ENCODE results near the gene PHEX. TPM values are rescaled to one million over a fixed set of nuclear protein-coding genes. Genes with fewer than 3 reads are reported as not detected.

PHEX gene
- polyA plus RNA-seq, 3 donors = 0.03 TPM; not detected in 2

DNA sequence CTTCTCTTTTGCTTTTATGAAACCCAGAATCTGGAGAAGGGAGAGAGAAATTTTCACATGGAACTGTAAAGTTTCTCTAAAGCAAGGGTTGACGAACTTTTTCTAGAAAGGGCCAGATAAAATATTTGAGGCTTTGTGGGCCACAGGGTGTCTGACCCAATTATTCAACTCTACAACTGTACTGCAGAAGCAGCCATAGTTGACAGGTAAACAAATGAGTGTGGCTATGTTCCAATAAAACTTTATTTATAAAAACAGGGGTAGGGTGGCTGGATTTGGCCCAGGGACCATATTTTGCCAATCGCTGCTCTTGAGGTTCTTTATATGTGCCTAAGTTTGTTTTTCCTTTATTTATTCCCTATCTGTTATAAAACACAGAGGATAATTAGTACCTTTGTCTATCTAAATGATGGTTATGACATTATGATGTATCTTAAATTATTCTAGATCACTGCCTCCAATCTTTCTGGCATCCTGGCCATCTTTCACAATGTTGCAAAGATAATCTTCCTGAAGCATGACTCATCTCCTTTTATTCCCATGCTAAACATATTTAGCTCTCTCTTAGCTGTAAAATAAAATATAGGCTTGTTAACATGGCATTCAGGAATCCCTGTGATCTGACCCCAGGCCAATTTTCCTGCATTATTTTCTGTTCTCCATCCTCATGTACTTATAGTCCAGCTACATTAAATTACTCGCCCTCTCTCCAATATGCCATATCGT is 133.8 kb downstream of the PHEX start:
- WGBS (ENCODE audit: insufficient coverage) = no CpG with 5 or more reads among the region's 4 CpGs
- no peak overlapping the region for H3K27ac Mint-ChIP-seq
- Histone ChIP-seq H4K20me1 (ENCODE audit: insufficient read depth, low read length) (no peaks in the 10 kb centered on the region), H3K9me3 (replicated peaks in 1 of 2; ENCODE audit: control insufficient read depth in 1 of 2, insufficient read depth in 1 of 2, low read length in 2 of 2) (no peaks in the 10 kb centered on the region), H3K9ac (ENCODE audit: insufficient read depth, low read length, poor library complexity, severe bottlenecking) (no peak overlapping the region), H3K4me1 (ENCODE audit: control insufficient read depth in 1 of 2, insufficient read depth in 2 of 2, low read length in 2 of 2) (no peaks in the 10 kb centered on the region), H3K27me3 (ENCODE audit: control insufficient read depth in 2 of 2, insufficient read depth in 2 of 2, low read length in 2 of 2) (no peaks in the 10 kb centered on the region), H3K79me2 (ENCODE audit: insufficient read depth, low read length) (no peaks in the 10 kb centered on the region), H3K4me2 (replicated peaks; ENCODE audit: extremely low read depth, low read length, poor library complexity, severe bottlenecking) (no peak overlapping the region), H3K36me3 (replicated peaks in 1 of 2; ENCODE audit: control insufficient read depth in 1 of 2, insufficient read depth in 2 of 2, low read length in 2 of 2) (no peaks in the 10 kb centered on the region), H3K4me3 (replicated peaks in 1 of 3; ENCODE audit: low read depth in 2 of 3, low read length in 3 of 3) (no peak overlapping the region), H3K27ac (ENCODE audit: low read depth in 1 of 2, low read length in 2 of 2) (no peak overlapping the region), H2AFZ (ENCODE audit: insufficient read depth, low read depth, low read length, poor library complexity, severe bottlenecking) (no peak overlapping the region)
- no peak for DNase-seq
- H3K36me3 Mint-ChIP-seq = no peaks in the 10 kb centered on the region
- TF ChIP-seq, protein P1, sequence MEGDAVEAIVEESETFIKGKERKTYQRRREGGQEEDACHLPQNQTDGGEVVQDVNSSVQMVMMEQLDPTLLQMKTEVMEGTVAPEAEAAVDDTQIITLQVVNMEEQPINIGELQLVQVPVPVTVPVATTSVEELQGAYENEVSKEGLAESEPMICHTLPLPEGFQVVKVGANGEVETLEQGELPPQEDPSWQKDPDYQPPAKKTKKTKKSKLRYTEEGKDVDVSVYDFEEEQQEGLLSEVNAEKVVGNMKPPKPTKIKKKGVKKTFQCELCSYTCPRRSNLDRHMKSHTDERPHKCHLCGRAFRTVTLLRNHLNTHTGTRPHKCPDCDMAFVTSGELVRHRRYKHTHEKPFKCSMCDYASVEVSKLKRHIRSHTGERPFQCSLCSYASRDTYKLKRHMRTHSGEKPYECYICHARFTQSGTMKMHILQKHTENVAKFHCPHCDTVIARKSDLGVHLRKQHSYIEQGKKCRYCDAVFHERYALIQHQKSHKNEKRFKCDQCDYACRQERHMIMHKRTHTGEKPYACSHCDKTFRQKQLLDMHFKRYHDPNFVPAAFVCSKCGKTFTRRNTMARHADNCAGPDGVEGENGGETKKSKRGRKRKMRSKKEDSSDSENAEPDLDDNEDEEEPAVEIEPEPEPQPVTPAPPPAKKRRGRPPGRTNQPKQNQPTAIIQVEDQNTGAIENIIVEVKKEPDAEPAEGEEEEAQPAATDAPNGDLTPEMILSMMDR (IDR thresholded peaks at IDR 0.05) = no peak
- peaks cover 0 to 1% (median 0%) of the 10 kb centered on the region in 7 donors for H3K9me3 Mint-ChIP-seq
- H3K27me3 Mint-ChIP-seq (ENCODE audit: low read depth in 3 of 3) = peaks cover 0 to 8% (median 2%) of the 10 kb centered on the region in 3 donors
- intact Hi-C loops (cut with micrococcal nuclease) = no loop called here
- H3K4me1 Mint-ChIP-seq = no peaks in the 10 kb centered on the region
- H3K4me3 Mint-ChIP-seq = no peak overlapping the region

DNA sequence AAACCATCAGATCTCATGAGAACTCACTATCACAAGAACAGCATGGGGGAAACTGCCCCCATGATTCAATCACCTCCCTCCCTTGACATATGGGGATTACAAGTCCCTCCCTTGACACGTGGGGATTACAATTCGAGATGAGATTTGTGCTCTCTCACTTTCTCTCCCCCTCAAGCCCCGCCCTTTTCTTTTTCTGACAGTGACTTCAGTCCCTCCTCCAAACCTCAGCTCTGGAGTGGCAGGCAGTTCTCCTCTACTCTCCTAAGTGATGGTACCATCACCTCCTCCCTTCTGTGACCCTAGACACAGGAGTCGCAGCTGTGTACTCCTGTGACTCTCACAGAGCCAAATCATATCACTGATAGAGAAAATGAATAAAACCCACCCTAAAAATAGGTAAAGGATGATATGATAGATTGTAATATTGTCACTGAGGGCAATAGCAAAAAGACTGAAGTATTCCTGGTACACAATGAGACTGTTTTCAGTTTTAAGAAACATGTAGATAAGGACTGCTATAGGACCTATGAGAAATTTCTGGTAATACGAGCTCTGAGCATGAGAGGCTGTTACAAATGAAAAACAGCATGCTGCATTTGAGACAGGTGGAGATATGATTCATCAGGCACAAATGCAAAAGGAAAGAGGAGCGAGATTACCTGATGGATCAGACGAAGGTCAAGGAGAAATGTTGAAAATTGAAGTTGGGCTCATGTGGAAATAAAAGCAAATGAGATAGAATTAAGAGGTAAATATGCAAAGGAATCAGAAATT is 139.3 kb downstream of the PHEX start:
- Histone ChIP-seq H3K4me2 (replicated peaks; ENCODE audit: extremely low read depth, low read length, poor library complexity, severe bottlenecking) (no peak overlapping the region), H3K9ac (ENCODE audit: insufficient read depth, low read length, poor library complexity, severe bottlenecking) (no peak overlapping the region), H3K27me3 (ENCODE audit: control insufficient read depth in 2 of 2, insufficient read depth in 2 of 2, low read length in 2 of 2) (no peaks in the 10 kb centered on the region), H3K79me2 (ENCODE audit: insufficient read depth, low read length) (no peaks in the 10 kb centered on the region), H3K27ac (ENCODE audit: low read depth in 1 of 2, low read length in 2 of 2) (no peak overlapping the region), H3K9me3 (replicated peaks in 1 of 2; ENCODE audit: control insufficient read depth in 1 of 2, insufficient read depth in 1 of 2, low read length in 2 of 2) (no peaks in the 10 kb centered on the region), H4K20me1 (ENCODE audit: insufficient read depth, low read length) (no peaks in the 10 kb centered on the region), H3K4me3 (replicated peaks in 1 of 3; ENCODE audit: low read depth in 2 of 3, low read length in 3 of 3) (no peak overlapping the region), H2AFZ (ENCODE audit: insufficient read depth, low read depth, low read length, poor library complexity, severe bottlenecking) (no peak overlapping the region), H3K4me1 (ENCODE audit: control insufficient read depth in 1 of 2, insufficient read depth in 2 of 2, low read length in 2 of 2) (no peaks in the 10 kb centered on the region), H3K36me3 (replicated peaks in 1 of 2; ENCODE audit: control insufficient read depth in 1 of 2, insufficient read depth in 2 of 2, low read length in 2 of 2) (no peaks in the 10 kb centered on the region)
- H3K9me3 Mint-ChIP-seq = no peaks in the 10 kb centered on the region
- TF ChIP-seq, protein P1 (IDR thresholded peaks at IDR 0.05) = no peak
- H3K27ac Mint-ChIP-seq = no peak overlapping the region
- H3K4me1 Mint-ChIP-seq = no peaks in the 10 kb centered on the region
- WGBS (ENCODE audit: insufficient coverage) = 100% methylated on average over 3 of the region's 7 CpGs
- intact Hi-C loops (cut with micrococcal nuclease) = no loop called here
- DNase-seq = no peak
- H3K27me3 Mint-ChIP-seq (ENCODE audit: low read depth in 3 of 3) = peaks cover 2 to 8% (median 3%) of the 10 kb centered on the region in 3 donors
- H3K4me3 Mint-ChIP-seq = no peak overlapping the region
- H3K36me3 Mint-ChIP-seq = no peaks in the 10 kb centered on the region
